ENCODE data around the gene EXOSC1.

EXOSC1 gene

GRCh38 chr10:97390091-97390490 is 55.7 kb downstream of the EXOSC1 start:
- no peak for TF ChIP-seq CTCF (IDR thresholded peaks at IDR 0.05; ENCODE audit: insufficient read depth, low read depth, low read length, missing control alignments)
- H3K4me3 ChIP-seq (ENCODE audit: low read length): no peak overlapping the region
- no peak for DNase-seq (ENCODE audit: low read depth)

GRCh38 chr10:97388152-97388551 is 57.7 kb downstream of the EXOSC1 start:
- DNase-seq (ENCODE audit: low read depth): no peak
- no peak for TF ChIP-seq CTCF (IDR thresholded peaks at IDR 0.05; ENCODE audit: insufficient read depth, low read depth, low read length, missing control alignments)

More at GRCh38 chr10:97388152-97388551, 57.7 kb downstream of the EXOSC1 start:
- H3K4me3 ChIP-seq (ENCODE audit: low read length): no peak overlapping the region

All from epithelial cell of esophagus (primary cell).